D341Med (cell line): ENCODE data around the gene CAMSAP3.

Experiments
- DNase-seq: peaks from one replicate; pipeline ENCODE4 v3.0.0; 2012; ENCODE audit warnings: low spot score

The CAMSAP3 gene

GRCh38 chr19:7612282-7613274 lies 16.9 kb downstream of the CAMSAP3 start:
- DNase-seq = no peak

GRCh38 chr19:7614859-7615741 lies 19.4 kb downstream of the CAMSAP3 start:
- DNase-seq = no peak

- no peak for DNase-seq
These were observed 21.5 kb downstream of the CAMSAP3 start for GRCh38 chr19:7617172-7617571.

- DNase-seq = no peak
These were observed 22.1 kb downstream of the CAMSAP3 start for GRCh38 chr19:7617735-7618134.

- DNase-seq = no peak
These were observed 22.7 kb downstream of the CAMSAP3 start for GRCh38 chr19:7618348-7618747.

GRCh38 chr19:7618771-7619510 lies 23.3 kb downstream of the CAMSAP3 start:
- DNase-seq = peak; percentile 85

GRCh38 chr19:7619671-7620441 lies 24.2 kb downstream of the CAMSAP3 start:
- DNase-seq = no peak

- DNase-seq = no peak
These were observed 25.1 kb downstream of the CAMSAP3 start for GRCh38 chr19:7620442-7621412.

- DNase-seq = no peak
These were observed 27.4 kb downstream of the CAMSAP3 start for GRCh38 chr19:7622933-7623685.

GRCh38 chr19:7623725-7624603 lies 28.3 kb downstream of the CAMSAP3 start:
- no peak for DNase-seq

GRCh38 chr19:7624810-7625209 lies 29.1 kb downstream of the CAMSAP3 start:
- no peak for DNase-seq

- no peak for DNase-seq
These were observed 30.2 kb downstream of the CAMSAP3 start for GRCh38 chr19:7625763-7626372.

- no peak for DNase-seq
These were observed 31.5 kb downstream of the CAMSAP3 start for GRCh38 chr19:7627166-7627565.

GRCh38 chr19:7628589-7629311 lies 33.1 kb downstream of the CAMSAP3 start:
- DNase-seq = no peak

- peak; percentile 97 for DNase-seq
These were observed 33.8 kb downstream of the CAMSAP3 start, which contains the start of the genes PET100 and XAB2 for GRCh38 chr19:7629347-7630054. TSS of gene PET100 (plus strand) at chr19:7629793. CDS start at chr19:7629834, 41 bp downstream. TSS of gene XAB2 (minus strand) at chr19:7629545. CDS start at chr19:7629527, 18 bp downstream.

- no peak for DNase-seq
These were observed 35.9 kb downstream of the CAMSAP3 start for GRCh38 chr19:7631577-7631976.
